Ascending aorta (tissue), 2 donors: ENCODE data around the gene C14orf132. TPM values are rescaled to one million over a fixed set of nuclear protein-coding genes. Genes with fewer than 3 reads are reported as not detected.
"Not testable (repeated sequence)": the region's sequence is repeated elsewhere in the genome, so short reads cannot be mapped to it uniquely, and the experiment has no call there.

Source experiments
- DNase-seq, 2 donors: peaks; one replicate each; pipeline ENCODE4 v3.0.0-alpha.2; 2019; ENCODE audit warnings: low spot score in 2 of 2
- H3K27ac ChIP-seq, 2 donors: fragments of 200-600 bp; sonication (generic); one replicate each; pipeline ENCODE4 v1.5.1; 2016 to 2017; ENCODE audit warnings: mild to moderate bottlenecking in 1 of 2
- H3K27me3 ChIP-seq: fragments of 200-600 bp; sonication (generic); one replicate; pipeline ENCODE4 v1.5.1; 2017
- H3K36me3 ChIP-seq, 2 donors: fragments of 200-600 bp; sonication (generic); one replicate each; pipeline ENCODE4 v1.5.1; 2016
- H3K4me1 ChIP-seq, 2 donors: fragments of 200-600 bp; sonication (generic); one replicate each; pipeline ENCODE4 v1.5.1; 2016 to 2017; ENCODE audit warnings: mild to moderate bottlenecking in 1 of 2
- H3K4me3 ChIP-seq, 2 donors: fragments of 200-600 bp; sonication (generic); one replicate each; pipeline ENCODE4 v1.5.1; 2016 to 2017; ENCODE audit warnings: mild to moderate bottlenecking in 1 of 2
- H3K9me3 ChIP-seq, 2 donors: fragments of 200-600 bp; sonication (generic); one replicate each; pipeline ENCODE4 v1.5.1; 2016
- intact Hi-C: fragments of 100-400 bp; cut with DNase I; formaldehyde crosslinking; loops from one replicate; pipeline ENCODE4 v1.15.1; 2023
- total RNA-seq: library from RNA; depleted of rRNA; stranded (reverse); fragments of >200 nt; gene quantifications from one replicate; pipeline ENCODE4 v1.1.0, GENCODE V29; 2016
- TF ChIP-seq, protein P1 (sequence below), 3 experiments: fragments of 200-600 bp in 2 of 3; fragments of 450-650 bp in 1 of 3; sonication (generic) in 2 of 3; IDR thresholded peaks; one replicate each; pipeline ENCODE4 v1.5.1; 2016 to 2019; ENCODE audit warnings: antibody characterized with exemption in 3 of 3, mild to moderate bottlenecking in 1 of 3, moderate library complexity in 1 of 3

C14orf132 gene
- total RNA-seq, 1 donor from 2014 or later, result 23.9 TPM

DNA sequence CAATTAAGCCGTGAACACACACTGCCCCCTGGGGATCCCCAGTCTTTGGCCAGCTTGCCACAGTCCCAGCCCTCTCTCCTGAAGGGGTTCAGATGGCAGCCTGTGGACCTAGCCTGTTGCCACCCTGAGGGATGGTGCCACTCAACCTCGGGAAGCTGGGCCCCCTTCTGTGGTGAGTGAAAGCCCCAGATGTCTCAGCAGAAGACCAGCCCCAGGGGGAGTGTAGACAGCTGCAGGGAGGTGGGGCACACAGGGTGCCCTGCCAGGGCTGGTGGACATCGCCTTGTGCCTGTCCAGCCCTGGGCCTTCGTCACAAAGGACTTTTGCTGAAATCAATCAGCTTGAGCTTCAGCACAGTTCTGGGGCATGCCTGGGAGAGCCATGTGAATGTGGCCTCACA, 32.4 kb downstream of the C14orf132 start:
- Histone ChIP-seq H3K27me3 (no peaks in the 10 kb centered on the region), H3K4me1 (no peaks in the 10 kb centered on the region), H3K9me3 (no peaks in the 10 kb centered on the region), H3K36me3 (peaks cover 0 to 7% of the 10 kb centered on the region in 2 donors), H3K27ac (no peak overlapping the region), H3K4me3 (no peak overlapping the region)
- peak in 1 of 2 donors; percentile 27 for DNase-seq
- TF ChIP-seq, protein P1, sequence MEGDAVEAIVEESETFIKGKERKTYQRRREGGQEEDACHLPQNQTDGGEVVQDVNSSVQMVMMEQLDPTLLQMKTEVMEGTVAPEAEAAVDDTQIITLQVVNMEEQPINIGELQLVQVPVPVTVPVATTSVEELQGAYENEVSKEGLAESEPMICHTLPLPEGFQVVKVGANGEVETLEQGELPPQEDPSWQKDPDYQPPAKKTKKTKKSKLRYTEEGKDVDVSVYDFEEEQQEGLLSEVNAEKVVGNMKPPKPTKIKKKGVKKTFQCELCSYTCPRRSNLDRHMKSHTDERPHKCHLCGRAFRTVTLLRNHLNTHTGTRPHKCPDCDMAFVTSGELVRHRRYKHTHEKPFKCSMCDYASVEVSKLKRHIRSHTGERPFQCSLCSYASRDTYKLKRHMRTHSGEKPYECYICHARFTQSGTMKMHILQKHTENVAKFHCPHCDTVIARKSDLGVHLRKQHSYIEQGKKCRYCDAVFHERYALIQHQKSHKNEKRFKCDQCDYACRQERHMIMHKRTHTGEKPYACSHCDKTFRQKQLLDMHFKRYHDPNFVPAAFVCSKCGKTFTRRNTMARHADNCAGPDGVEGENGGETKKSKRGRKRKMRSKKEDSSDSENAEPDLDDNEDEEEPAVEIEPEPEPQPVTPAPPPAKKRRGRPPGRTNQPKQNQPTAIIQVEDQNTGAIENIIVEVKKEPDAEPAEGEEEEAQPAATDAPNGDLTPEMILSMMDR (IDR thresholded peaks at IDR 0.05), result no peak
- intact Hi-C loops, result no loop called here

DNA sequence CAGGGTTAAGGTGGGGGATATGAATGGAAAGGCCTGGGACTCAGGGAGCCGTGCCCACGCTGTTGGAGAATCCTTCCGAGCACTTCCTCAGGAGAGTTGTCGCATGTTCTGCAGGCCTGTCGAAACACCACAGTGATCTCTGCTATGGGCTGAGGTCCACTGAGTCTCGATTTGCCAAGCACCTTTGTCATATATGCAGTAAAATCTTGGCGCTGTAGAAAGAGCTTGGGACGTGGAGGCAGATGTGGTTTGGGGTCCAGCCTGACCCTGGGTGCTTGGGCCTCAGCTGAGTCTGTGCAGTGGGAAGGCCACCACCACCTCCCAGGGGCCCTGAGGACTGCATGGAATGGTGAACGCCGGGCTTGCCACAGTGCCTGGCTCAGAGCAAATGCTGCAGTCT, 32.9 kb downstream of the C14orf132 start:
- peak in 1 of 2 donors; percentile 46 for DNase-seq
- H3K9me3 ChIP-seq, result no peaks in the 10 kb centered on the region
- H3K27ac ChIP-seq, result no peak overlapping the region
- peaks cover 0 to 7% of the 10 kb centered on the region in 2 donors for H3K36me3 ChIP-seq
- H3K4me1 ChIP-seq, result no peaks in the 10 kb centered on the region
- intact Hi-C loops, result no loop called here
- no peak overlapping the region for H3K4me3 ChIP-seq
- no peaks in the 10 kb centered on the region for H3K27me3 ChIP-seq
- TF ChIP-seq, protein P1 (IDR thresholded peaks at IDR 0.05), result no peak

DNA sequence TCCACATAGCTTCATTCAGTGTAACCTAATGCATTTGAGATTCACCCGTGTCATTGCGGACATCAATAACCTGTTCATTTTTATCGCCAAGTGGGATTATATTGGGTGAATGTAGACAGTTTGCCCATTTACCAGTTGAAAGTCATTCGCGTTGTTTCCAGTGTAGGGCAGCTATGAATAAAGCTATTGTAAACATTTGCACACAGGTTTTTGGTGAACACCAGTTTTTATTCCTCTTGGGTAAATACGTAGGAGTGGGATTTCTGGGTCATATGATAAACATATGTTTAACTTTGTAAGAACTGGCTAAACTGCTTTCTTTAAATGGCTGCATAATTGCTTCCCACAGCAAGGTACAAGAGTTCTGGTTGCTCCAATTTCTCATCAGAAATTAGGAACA, 33.6 kb downstream of the C14orf132 start:
- Histone ChIP-seq H3K27ac (no peak overlapping the region), H3K9me3 (no peaks in the 10 kb centered on the region), H3K4me1 (no peaks in the 10 kb centered on the region), H3K4me3 (no peak overlapping the region), H3K36me3 (peaks cover 0 to 7% of the 10 kb centered on the region in 2 donors), H3K27me3 (no peaks in the 10 kb centered on the region)
- TF ChIP-seq, protein P1 (IDR thresholded peaks at IDR 0.05), result no peak
- intact Hi-C loops, result no loop called here
- no peak for DNase-seq

DNA sequence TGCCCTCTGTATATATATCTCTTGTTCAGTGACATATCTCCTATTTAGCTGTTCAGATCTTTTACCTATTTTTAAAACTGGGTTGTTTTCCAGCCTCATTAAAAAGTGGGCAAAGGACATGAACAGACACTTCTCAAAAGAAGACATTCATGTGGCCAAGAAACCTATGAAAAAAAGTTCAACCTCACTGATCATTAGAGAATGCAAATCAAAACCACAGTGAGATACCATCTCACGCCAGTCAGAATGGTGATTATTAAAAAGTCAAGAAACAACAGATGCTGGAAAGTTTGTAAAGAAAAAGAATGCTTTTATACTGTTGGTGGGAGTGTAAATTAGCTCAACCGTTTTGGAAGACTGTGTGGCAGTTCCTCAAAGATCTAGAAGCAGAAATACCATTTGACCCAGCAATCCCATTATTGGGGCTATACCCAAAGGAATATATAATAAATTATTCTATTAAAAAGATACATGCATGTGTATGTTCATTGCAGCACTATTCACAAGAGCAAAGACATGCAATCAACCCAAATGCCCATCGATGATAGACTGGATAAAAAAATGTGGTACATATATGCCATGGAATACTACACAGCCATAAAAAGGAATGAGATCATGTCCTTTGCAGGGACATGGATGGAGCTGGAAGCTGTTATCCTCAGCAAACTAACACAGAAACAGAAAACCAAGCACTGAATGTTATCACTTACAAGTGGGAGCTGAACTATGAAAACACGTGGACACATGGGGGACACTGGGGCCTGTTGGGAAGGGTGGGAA, 34.3 kb downstream of the C14orf132 start:
- H3K36me3 ChIP-seq, H3K4me3 ChIP-seq, H3K27ac ChIP-seq, DNase-seq, H3K9me3 ChIP-seq, intact Hi-C loops, H3K27me3 ChIP-seq, H3K4me1 ChIP-seq: not testable (repeated sequence)

DNA sequence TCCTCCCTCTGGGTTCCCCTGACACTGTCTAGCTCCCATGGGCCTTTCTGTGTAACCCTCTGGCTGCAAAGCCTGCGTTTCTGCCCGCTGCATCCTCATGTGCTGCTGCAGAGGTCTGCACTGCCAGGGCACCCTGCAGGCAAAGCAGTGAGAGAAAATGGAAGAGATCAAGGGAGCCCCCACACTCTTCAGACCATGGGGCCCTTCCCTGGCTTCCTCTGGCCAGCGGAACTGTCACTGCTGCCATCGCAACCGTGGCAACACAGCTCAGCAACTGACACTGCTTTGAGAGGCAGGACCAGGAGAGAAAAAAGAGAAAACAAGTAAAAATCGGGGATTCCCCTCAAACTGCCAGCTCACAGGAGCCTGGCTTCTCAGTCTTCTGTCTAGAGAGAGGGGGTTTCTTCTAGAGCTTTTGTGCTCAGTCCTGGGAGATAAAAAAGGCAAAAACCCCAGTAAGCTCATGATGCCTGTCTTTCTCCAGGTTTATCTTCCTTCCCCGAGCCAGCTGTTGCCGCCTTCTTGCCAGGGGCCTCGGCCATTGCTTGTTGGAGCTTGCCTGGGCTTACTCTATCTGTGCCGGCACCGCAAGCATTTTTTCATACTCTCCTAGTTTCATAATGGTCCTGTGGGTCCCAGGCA, 38.9 kb downstream of the C14orf132 start:
- no peaks in the 10 kb centered on the region for H3K27me3 ChIP-seq
- intact Hi-C loops, result no loop called here
- H3K27ac ChIP-seq, result peak overlapping the region; percentile 21 to 27
- peaks cover 0 to 3% of the 10 kb centered on the region in 2 donors for H3K4me1 ChIP-seq
- H3K4me3 ChIP-seq, result no peak overlapping the region
- H3K9me3 ChIP-seq, result no peaks in the 10 kb centered on the region
- no peak for DNase-seq
- TF ChIP-seq, protein P1 (IDR thresholded peaks at IDR 0.05), result no peak
- no peaks in the 10 kb centered on the region for H3K36me3 ChIP-seq

DNA sequence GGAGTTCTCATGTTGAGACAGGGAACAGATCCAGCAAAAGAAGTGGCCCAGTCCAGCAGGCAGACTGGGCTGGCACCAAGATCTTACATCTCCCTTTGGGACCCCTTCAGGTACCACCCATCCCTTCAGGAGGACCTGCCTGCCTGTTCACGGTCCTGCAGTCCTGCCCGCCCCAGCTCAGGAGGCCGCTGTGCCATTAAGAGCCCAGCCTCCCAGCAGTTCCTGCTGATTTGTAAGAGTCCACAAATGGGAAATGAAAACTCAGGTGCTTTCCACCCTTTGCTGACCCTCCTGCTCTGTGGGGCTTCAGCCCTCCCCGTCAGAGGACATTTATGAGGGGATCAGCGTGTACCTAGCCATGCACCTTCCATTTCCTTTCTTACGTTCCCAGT, 39.5 kb downstream of the C14orf132 start:
- Histone ChIP-seq H3K36me3 (no peaks in the 10 kb centered on the region), H3K4me3 (no peak overlapping the region), H3K27ac (peak overlapping the region; percentile 21 to 27), H3K9me3 (no peaks in the 10 kb centered on the region), H3K27me3 (no peaks in the 10 kb centered on the region), H3K4me1 (peaks cover 0 to 3% of the 10 kb centered on the region in 2 donors)
- intact Hi-C loops, result no loop called here
- TF ChIP-seq, protein P1 (IDR thresholded peaks at IDR 0.05), result no peak
- no peak for DNase-seq
